ENCODE measurements around the gene PNPLA1.

The PNPLA1 gene

DNA sequence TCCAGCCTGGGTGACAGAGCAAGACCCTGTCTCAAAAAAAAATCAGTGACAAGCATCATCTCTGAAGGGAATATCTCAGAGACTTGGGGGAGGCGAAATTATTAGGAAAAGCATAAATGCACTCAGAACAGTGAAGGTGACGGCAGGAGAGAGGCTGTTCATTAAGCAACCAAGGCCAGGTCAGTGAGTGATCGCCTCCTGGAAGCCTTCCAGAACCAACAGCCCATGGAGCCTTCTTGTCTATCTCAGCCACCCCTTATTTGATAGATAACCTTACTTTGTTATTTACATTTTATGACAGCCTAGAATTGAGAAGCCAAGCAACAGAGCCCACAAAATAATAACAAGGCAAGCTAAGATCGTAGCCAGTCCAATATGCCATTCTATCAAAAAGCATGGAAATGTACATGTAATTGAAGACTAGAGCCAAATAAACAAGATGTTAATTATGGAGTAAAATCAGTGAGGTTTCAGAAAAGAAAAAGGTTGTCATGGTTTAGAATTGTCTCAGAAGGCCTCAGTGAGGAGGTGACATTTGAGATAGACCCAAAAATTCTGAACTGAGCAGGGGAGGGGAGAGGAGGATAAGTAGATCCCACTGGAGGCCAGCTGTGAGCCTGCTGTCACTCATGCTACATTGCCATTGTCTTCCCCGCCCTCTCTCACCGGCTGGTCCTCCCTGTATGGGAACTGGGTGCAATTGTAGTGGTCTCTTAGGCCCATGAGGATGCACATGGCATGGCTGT lies 49.0 kb downstream of the PNPLA1 start:
- DNase-seq, result no peak

DNA sequence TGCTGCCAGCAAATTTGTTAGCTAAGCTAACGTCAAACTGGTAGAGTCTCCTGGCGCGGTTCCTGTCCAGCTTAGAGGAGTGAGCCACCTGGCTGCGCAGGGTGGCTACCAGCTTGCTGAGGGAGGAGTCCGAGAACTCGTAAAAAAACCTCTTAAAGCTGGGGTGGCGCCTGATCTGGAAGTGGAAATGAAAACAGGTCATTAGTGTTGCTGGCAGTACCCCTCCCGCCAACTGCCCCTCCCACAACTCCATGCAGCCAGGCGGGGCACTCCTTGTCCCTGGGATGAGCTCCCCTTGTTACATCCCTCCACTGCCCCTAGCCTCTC lies 49.5 kb downstream of the PNPLA1 start:
- no peak for DNase-seq

DNA sequence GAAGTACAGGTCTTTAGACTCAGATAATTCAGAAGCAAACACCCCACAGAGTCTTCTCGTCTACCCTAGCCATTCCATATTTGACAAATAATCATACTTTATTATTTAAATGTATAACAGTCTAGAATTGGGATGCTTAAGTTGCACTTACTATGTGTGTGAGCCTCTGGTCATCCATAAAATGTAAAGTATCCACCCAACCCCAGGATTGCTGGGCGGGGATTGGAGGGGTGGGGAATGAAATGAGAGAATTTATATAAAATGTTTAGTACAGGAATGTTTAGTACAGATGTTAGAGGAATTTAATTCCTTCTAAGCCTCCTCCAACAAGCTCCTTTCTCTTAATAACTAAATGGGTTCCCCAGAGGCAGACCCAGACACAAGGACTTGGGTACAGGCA lies 50.0 kb downstream of the PNPLA1 start:
- DNase-seq, result no peak

DNA sequence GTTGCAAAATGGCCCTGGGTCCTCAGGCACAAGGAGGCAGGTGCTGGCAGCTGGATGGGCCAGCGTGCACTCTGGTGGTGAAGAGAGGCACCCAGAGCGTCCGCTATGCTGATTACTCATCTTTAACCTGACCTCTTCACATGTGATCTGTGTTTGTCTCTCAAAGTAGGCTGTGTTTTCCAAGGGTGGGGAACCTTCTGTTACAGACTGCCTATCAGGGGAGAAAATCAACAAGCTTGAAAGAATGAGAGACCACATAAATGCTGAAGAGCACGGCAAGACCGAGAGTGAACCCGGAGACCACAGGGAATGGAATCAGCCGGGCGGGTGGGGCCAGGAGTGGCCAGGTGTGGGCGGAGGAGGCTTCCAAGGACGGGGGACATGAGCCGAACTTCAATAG lies 50.6 kb downstream of the PNPLA1 start:
- DNase-seq, result no peak

DNA sequence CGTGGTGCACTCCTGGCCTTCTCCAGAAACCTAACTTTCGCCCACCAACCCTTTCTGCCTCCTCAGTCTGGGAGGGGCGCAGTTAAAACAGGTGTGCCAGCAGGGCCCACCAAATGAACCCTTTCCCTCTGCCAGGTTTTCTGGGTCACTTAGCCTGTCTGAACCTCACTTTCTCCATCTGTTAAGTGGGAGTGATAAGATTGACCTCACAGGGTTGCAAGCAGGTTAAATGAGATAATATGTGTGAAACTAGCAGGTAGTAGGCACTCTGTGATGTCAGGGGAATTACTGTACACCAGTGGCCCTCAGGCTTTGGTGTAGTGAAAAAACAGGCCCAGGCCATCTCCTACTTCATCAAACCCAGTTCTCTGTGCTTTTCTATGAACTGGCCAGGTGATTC lies 52.7 kb downstream of the PNPLA1 start:
- no peak for DNase-seq

DNA sequence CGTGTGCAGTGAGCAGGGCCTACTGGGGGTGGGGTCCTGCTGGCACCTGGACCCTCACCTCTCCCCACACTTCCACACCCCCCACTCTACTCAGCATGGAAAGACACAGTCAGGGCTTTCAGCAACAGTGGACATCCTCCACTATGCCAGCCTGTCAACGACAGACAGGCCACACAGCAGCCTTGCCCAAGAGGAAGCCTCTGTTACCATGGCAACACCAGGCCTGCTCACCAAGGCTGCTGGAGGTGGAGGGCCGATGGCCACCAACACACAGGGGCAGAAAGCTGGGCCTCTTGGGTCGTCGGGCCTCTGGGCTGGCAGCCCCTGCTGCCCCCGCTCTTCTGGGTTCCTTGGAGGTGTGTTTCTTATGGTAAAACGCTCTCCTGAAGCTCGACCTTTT lies 53.2 kb downstream of the PNPLA1 start:
- no peak for DNase-seq

DNA sequence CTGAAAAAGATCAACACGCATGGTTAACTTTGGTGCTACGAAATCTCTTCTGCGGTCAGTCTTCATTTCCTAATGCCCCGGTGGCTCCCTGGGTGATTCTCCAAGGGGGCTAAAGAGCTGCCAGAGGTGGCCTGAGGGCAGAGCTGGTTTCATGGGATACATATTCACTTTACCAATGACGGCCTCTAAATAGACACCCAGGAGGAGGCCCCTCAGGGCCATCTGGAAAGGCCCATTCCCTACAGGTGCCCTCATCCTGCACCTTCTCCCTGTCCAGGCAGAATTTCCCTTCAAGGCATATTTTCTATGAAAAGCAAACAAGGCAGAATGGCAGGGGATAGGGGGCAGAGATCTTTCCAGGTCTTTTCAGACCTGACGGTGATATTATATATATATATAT lies 54.3 kb downstream of the PNPLA1 start:
- no peak for DNase-seq

DNA sequence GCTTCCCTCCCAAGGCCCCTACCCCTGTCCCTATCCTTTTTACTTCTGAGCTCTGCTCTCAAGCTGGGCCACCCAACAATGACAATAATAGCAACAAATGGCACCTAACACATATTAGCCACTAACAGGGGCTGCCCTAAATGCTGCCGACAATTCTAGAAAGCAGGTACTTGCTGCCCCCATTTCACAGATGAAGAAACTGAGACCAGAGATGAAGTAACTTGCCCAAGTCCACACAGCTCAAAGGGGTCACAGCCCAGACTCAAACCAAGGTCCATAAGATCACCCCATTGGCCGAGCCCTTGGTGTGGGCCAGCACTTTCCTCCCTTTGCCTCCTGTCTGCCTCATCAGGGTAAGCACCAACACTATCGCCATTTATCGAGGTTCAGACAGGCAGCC lies 54.9 kb downstream of the PNPLA1 start:
- DNase-seq, result no peak

DNA sequence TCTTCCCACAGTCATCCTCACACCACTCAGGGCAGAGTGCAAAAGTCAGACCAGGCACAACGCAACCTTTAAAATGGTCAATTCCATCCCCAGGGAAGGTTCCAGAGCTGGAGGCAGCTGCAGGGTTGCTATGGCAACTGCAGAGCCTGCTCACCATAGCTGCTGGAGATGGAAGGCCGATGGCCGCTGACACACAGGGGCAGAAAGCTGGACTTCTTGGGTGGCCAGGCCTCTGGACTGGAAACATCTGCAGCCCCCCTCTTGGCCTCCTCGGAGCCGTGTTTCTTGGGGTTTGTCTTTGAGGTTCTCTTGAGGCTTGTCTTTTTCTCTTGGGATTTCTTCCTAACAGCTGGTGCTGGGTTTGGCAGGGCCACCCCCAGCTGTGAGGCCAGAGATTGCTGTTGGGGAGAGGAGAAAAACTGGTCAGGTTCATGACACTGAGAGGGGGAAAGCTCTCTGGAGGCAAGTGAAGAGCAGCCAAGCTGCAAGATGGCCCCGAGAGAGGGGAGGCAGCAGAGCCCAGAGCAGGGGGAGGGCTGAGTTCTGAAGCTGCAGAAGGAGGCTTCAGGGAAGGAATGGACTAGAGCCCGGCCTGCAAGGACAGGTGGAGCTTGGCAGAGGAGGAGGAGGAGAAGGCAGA lies 56.6 kb downstream of the PNPLA1 start:
- no peak for DNase-seq

DNA sequence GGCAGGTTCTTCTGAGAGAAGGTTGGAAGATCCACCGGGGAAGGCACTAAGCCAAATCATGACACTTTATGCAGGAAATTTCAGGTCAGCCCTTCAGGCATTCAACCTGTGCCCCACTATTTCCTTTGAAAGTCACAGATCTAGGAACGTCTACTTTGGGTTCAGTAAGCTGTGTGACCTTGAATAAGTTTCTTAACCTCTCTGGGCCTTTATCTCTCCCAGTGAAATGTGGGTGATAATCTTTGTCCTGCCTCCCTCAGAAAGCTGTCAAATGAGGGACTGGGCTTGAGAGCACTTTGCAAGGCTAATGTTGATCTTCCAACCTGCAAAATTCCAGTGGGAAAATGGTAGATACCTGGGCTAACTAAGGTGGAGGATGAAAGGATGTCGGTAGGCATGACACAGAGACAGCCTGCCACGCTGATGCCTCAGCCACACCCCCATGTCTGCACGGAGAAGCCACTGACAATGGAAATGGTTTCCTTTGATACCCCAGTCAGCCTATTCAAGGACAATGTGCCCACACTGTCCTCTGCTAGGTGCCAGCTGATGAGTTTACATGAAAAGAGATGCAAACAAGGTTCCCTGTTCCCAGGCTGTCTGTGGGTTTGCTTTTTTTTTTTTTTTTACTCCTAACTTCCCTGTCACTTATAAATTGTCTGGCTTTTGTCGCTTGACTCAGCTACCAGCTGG lies 57.5 kb downstream of the PNPLA1 start:
- no peak for DNase-seq

DNA sequence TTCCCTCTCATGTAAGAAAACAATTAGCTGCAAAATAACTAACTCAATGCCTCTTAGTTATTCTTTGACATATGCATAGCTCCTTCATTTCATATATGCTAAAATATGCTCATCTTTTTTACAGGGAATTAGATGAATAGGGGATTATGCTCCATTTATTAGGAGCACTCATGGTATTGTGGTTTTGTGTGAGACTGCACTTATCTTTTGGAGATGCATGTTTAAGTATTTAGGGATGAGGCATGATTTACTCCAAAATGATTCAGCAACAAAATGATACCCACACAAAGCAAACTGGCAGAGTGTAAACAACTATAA lies 58.0 kb downstream of the PNPLA1 start:
- DNase-seq, result no peak

DNA sequence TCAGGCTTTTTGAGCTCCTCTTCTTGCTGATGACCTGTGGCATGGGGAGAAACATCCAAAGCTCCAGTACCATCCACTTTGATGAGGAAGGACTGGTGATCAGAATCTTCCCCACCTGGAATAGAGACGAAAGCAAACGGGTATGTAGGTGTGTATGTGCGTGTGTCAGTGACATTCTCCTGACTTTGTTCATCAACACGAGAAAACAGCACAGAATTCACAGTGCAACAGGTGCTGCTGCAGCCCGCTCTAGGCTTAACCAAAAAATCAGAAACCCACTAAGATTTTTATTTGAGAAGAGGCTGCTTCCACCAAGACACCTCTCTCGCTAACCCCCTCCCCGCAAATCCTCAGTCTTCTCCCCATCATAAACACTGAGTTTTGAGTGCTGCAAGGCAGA lies 58.7 kb downstream of the PNPLA1 start:
- DNase-seq, result no peak

DNA sequence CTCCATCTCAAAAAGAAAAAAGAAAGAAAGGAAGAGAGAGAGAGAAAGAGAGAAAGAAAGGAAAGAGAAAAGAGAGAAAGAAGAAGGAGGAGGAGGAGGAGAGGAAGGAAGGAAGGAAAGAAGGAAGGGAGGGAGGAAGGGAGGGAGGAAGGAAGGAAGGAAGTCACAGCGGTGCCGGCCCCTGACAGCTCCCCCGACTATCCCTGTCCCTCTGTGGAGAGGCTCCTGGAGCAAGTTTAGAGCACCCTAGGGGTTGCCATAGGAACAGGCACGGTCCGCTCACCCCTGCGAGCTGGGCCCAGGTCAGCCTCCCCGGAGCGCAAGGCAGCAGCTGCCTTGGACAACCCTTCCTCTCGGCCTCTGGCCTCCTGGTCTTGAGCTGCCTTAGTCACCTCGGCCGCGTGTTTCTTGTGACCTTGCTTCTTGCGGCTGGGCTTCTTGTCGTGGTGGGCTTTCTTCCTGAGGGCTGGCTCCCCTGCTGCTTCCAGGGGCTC lies 60.0 kb downstream of the PNPLA1 start:
- DNase-seq, result no peak

DNA sequence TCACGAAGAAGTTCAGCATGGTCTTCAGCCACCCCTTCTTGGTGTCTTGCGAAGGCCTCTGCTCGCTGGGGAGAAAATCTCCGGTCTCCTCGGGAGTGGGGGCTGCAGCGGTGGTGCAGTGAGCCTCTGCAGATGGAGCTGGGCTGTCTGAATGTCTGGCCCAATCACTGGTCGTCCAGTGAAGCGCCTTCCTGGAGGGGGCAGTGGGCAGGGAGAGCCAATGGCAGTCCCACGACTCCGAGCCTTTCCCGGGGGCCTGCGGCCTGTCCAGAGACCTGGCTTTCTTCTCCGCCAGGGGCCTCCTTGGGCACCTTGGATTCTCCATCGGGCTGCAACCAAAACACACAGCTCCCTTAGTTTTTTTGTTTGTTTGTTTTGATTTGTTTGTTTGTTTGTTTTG lies 60.5 kb downstream of the PNPLA1 start:
- DNase-seq, result no peak

DNA sequence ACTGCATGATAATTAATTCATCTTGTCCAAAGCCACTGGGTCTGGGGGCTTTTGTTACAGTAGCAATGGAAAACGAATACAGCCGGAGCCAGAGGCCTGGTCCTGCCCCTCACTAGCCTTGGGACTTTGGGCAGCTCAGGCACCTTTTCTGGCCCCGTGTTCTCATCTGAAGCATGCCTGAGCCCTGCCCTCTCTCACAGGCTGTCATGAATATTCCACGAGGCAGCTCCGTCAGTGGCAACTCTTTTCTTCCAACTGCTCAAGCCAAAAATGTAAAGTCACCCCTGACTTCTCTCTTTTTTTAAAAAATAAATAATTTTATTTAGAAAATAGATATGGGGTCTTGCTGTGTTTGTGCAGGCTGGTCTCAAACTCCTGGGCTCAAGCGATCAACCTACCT lies 61.5 kb downstream of the PNPLA1 start:
- no peak for DNase-seq

DNA sequence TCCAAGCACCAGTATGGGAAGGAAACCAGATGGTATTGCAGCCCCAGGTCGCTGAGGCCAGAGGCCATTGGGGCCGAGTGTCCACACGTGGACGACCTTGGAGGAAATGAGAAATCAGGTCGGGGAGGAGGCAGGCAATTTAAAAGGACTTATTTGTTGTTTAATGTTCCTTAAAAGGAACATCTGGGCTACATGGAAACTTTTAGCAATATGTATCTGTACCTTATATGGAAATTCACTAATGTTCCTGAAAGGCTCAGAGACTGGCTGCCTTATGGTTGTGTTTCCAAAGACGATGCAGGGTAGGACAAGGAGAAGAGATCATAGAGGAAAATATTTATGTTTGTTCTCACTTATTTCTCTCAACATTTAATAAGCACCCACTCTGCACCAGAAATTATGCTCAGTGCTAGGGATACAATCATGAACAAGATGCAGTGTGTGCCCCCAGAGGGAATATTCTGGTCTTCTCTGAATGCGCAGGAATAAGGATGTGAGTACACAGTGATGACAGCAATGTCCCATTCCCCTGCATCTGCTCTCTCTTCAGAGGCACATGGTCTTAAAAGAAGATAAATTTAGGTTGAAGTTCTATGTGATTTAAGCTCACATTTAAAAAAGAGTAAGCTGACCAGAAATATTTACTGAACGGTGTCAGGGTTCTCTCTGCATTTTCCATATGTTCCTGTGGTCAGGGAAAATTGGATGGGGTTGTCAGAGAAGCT lies 63.5 kb downstream of the PNPLA1 start:
- DNase-seq, result no peak

DNA sequence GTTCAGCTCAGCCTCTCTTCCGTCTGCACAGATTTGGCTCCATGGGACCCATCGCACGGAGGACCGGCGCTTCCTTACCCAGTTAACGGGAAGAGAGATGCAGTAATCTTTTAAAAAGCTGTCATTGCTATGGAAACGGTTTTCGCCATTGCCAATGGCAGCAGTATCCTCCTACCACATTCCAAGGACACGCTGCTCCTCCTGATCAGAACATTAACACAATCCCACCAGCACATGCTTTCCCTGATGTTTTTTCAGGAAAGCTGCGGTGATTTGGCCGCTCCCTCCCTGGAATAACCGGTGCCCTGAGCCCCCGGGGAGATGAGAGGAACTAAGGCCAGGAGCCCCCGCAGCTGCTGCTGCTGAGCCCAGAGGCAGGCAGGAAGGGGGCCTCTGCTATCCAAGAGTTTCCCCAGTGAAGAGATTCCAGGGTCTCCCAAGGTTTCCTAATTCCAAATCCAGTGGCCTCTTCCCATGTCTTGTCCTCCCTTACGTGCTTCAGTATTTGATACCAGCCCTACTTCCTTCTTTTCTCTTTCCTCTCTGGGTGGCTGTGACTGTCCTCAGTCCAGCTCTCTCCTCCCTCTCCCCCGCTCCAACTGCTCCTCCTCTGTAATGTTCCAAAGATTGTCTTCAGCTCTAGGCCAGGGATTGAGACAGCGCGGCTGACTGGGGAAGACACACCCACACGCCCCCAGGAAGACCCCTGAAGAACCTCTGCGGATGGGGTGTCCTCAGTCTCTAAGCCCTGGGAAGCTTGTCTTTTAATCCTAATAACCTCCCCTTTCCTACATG lies 64.3 kb downstream of the PNPLA1 start:
- DNase-seq, result no peak

DNA sequence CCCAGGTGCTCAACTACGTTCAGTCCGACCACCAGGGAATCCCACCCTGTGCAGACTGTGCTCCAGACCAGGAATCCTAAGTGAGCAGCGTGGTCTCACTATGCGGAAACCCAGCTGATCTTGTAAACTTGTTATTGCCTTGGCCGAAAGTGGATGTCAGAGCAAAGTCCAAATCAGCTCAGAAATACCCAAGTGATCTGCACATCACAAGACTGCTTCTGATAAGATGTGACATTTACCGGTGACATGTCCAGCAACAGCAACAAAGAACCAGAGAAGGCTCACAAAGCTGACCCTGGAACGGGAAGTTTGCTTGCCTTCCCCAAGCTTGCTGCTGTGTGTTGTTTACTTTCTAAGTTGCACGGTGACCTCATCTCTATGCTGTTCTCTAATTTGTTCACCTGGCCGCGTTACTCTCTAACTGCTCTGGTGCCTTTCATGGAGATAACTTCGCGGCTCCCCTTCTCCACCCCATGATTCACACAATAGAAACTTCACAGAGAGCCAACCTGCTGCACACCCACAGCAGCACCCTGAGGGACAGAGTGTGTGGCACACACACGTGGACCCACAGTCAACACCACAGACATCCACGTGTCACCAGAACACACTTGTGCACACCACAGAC lies 65.1 kb downstream of the PNPLA1 start:
- no peak for DNase-seq

DNA sequence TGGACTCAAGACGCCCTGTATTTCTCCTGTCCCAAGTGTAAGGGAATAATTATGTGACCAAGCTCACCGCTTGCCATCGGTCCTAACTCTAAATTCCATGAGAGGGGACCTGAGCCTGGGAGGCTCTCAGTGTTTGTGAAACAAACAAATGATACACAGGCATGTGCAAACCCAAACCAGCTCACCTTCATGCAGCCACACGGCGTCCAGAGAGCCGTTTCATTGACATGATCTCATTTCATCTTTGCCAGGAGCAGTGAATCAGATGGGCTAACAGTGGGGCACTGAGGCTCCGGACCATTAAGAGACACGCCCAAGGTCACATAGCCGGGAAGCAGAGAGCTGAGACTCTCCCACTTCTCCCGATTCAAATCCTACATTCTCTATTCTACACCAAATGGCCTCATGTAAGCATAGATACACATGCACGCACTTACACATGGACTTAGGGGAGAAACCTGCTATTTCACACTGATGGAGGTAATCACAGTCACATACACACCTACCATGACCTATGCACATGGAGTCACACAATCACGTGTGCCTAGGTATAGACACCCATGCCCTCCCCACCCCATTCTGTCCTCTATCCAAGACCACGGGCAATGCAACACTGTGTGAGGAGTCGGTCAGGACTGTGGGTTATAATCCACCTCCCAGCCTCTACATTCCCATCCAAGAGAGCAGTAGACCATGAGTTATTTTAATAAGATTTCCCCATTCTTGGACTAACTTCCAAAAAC lies 65.8 kb downstream of the PNPLA1 start:
- DNase-seq, result no peak

DNA sequence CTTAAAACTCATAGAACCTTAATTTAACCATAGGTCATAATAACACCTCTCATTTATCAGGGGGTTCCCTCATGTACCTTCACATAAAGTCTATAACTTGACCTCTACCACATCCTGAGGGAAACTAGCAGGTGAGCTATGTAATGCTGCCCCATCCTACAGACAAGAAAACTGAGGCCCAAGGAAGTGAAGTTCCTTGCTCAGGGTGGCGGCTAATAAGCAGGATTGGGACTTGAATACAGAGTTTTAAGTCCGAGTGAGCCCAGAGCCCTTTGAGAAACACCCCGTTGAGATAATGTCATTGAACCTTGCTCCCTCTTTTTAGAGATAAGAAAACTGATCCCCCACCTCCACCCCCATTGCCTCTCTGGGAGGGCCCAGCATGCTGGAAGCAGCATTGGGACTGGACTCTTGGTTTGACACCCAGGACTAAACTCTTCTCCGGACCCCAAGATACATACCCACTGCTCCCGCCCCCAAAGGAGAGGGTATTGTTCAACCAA lies 66.4 kb downstream of the PNPLA1 start:
- no peak for DNase-seq

DNA sequence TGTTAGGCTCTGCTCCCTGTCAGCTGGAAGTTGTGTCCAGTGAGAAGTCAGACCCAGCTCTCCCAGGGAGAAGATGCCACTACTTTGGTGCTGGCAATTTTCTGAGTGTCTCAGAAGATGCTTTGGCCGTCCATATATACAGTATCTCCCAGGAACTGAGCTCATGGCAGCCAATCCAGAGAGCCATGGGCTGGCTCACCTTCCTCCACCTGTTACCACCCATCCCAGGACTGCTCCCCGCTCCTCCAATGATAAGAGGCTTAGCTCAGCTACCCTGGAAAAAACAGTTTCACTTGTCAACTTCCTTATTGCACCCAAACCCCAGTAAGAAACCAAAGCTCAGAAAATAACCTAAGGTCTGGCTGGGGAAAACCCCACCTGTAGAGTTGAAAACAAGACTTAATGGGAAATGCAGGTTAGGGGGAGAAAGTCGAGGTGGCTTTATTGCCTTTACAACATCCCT lies 67.0 kb downstream of the PNPLA1 start, which contains the start of gene BNIP5:
Gene BNIP5 (minus strand): TSS at position 110 of the 463 bp plus-strand sequence. CDS start 6,198 bp downstream, outside the sequence.
- DNase-seq, result no peak

All from stimulated activated CD4-positive, alpha-beta T cell treated with anti-CD3 and anti-CD28 coated beads, Interleukin-4, amount 100 ng/mL, for 24 hours (primary cell).